Measurements from ENCODE around the gene MLLT3.

DNA sequence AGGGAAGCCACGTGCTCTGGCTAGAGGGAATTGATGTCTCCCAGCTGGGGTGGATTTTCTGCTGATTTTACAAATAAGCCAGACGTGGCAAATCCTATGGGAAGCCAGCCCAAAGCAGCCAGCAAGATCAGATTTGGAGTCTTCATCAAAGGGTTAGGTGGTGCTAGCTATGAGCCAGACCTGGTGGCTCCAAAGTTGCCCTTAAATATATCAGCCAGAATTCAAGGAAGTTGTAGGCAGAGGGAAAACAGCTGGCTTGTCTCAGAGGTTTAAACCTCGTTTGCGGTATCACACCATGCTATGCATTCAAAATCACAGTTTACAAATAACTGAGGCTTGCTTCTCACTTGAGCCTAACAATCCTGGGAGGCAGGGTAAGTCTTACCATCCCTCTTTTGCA, 313.2 kb downstream of the MLLT3 start:
- no peak for TF ChIP-seq POLR2A (IDR thresholded peaks at IDR 0.05)
- no peak for TF ChIP-seq POLR2AphosphoS5 (IDR thresholded peaks at IDR 0.05; ENCODE audit: insufficient read depth in 1 of 2, low read depth in 1 of 2)

Measured in vagina (tissue), 2 donors.